H9 (cell line): ENCODE measurements around the gene NUDT15. TPM values are rescaled to one million over a fixed set of nuclear protein-coding genes. Genes with fewer than 3 reads are reported as not detected.
A peak's percentile ranks its signal among the peaks of the same experiment; 100 is the strongest.

ENCODE experiments used
- DNase-seq: peaks from one replicate; pipeline ENCODE4 v3.0.0-alpha.2; 2017
- H2AFZ ChIP-seq: one replicate; pipeline ENCODE4 v1.6.1; 2013; ENCODE audit warnings: mild to moderate bottlenecking, low read length, control low read depth, moderate library complexity
- H2AK5ac ChIP-seq: 2 replicates; pipeline ENCODE4 v1.6.1; 2013; ENCODE audit warnings: low read length, control low read depth, mixed read lengths; ENCODE audit not compliant: insufficient read length
- H2BK120ac ChIP-seq: one replicate; pipeline ENCODE4 v1.6.1; 2013; ENCODE audit warnings: low read depth, mild to moderate bottlenecking, low read length, control low read depth, inconsistent platforms; ENCODE audit not compliant: poor library complexity, severe bottlenecking
- H2BK12ac ChIP-seq: 2 replicates; pipeline ENCODE4 v1.6.1; 2013; ENCODE audit warnings: low read length, control low read depth, mixed read lengths, low read depth; ENCODE audit not compliant: insufficient read length
- H2BK15ac ChIP-seq: 2 replicates; pipeline ENCODE4 v1.6.1; 2013; ENCODE audit warnings: low read depth, low read length, control low read depth
- H2BK20ac ChIP-seq: one replicate; pipeline ENCODE4 v1.6.1; 2013; ENCODE audit warnings: low read depth, mild to moderate bottlenecking, low read length, control low read depth, inconsistent platforms; ENCODE audit not compliant: poor library complexity, severe bottlenecking
- H2BK5ac ChIP-seq: 2 replicates; pipeline ENCODE4 v1.6.1; 2013; ENCODE audit warnings: low read length, control low read depth, mixed read lengths; ENCODE audit not compliant: insufficient read length
- H3K14ac ChIP-seq: 2 replicates; pipeline ENCODE4 v1.6.1; 2013; ENCODE audit warnings: low read length, control low read depth; ENCODE audit not compliant: insufficient read depth
- H3K18ac ChIP-seq: 2 replicates; pipeline ENCODE4 v1.6.1; 2013; ENCODE audit warnings: low read depth, mild to moderate bottlenecking, mixed read lengths, low read length, control low read depth; ENCODE audit not compliant: insufficient read length
- H3K23ac ChIP-seq: 2 replicates; pipeline ENCODE4 v1.6.1; 2013; ENCODE audit warnings: low read length, control low read depth, mixed read lengths, low read depth; ENCODE audit not compliant: insufficient read length
- H3K23me2 ChIP-seq: 2 replicates; pipeline ENCODE4 v1.6.1; 2013; ENCODE audit warnings: low read depth, mild to moderate bottlenecking, mixed read lengths, low read length, control low read depth; ENCODE audit not compliant: insufficient read length, poor library complexity, severe bottlenecking
- H3K27ac ChIP-seq: 2 replicates; pipeline ENCODE4 v1.5.1; 2013; ENCODE audit warnings: low read length, control low read depth, mixed read lengths, low read depth; ENCODE audit not compliant: insufficient read length
- H3K27me3 ChIP-seq: 2 replicates; pipeline ENCODE4 v1.6.1; 2013; ENCODE audit warnings: low read length, control low read depth, inconsistent platforms; ENCODE audit not compliant: insufficient read depth
- H3K4ac ChIP-seq: 2 replicates; pipeline ENCODE4 v1.6.1; 2013; ENCODE audit warnings: low read depth, mild to moderate bottlenecking, control low read depth, inconsistent platforms, low read length, moderate library complexity
- H3K4me1 ChIP-seq: 2 replicates; pipeline ENCODE4 v1.6.1; 2013; ENCODE audit warnings: low read length, control low read depth, inconsistent platforms; ENCODE audit not compliant: insufficient read depth
- H3K4me2 ChIP-seq: 2 replicates; pipeline ENCODE4 v1.6.1; 2013; ENCODE audit warnings: low read length, control low read depth, mixed read lengths; ENCODE audit not compliant: insufficient read length, insufficient read depth
- H3K56ac ChIP-seq: 2 replicates; pipeline ENCODE4 v1.6.1; 2013; ENCODE audit warnings: low read depth, mild to moderate bottlenecking, mixed read lengths, low read length, control low read depth; ENCODE audit not compliant: insufficient read length
- H3K79me1 ChIP-seq: 2 replicates; pipeline ENCODE4 v1.6.1; 2013; ENCODE audit warnings: low read depth, mild to moderate bottlenecking, moderate library complexity, low read length, control low read depth, inconsistent platforms; ENCODE audit not compliant: insufficient read depth, poor library complexity, severe bottlenecking
- H3K79me2 ChIP-seq: 2 replicates; pipeline ENCODE4 v1.6.1; 2013; ENCODE audit warnings: low read length, control low read depth, inconsistent platforms; ENCODE audit not compliant: insufficient read depth
- H3K9ac ChIP-seq: 2 replicates; pipeline ENCODE4 v1.6.1; 2013; ENCODE audit warnings: low read length, control low read depth, mixed read lengths; ENCODE audit not compliant: insufficient read length; ENCODE audit errors: extremely low read depth
- H3K9me3 ChIP-seq: one replicate; pipeline ENCODE4 v1.6.1; 2013; ENCODE audit warnings: low read depth, low read length, inconsistent platforms; ENCODE audit not compliant: control insufficient read depth
- H3T11ph ChIP-seq: one replicate; pipeline ENCODE4 v1.6.1; 2013; ENCODE audit warnings: mild to moderate bottlenecking, low read length, control low read depth, inconsistent platforms
- H4K20me1 ChIP-seq: one replicate; pipeline ENCODE4 v1.6.1; 2013; ENCODE audit not compliant: control insufficient read depth, insufficient read length, insufficient read depth
- H4K5ac ChIP-seq: 2 replicates; pipeline ENCODE4 v1.6.1; 2013; ENCODE audit warnings: low read depth, mild to moderate bottlenecking, mixed read lengths, low read length, control low read depth; ENCODE audit not compliant: insufficient read length
- H4K8ac ChIP-seq: replicated peaks from 2 replicates; pipeline ENCODE4 v1.6.1; 2013; ENCODE audit warnings: low read length, control low read depth, mixed read lengths, low read depth; ENCODE audit not compliant: insufficient read length
- H4K91ac ChIP-seq: 2 replicates; pipeline ENCODE4 v1.6.1; 2013; ENCODE audit warnings: low read depth, mild to moderate bottlenecking, moderate library complexity, mixed read lengths, low read length, control low read depth; ENCODE audit not compliant: insufficient read length
- H3K27ac Mint-ChIP-seq, 3 experiments: 2 replicates in 2 of 3; 3 replicates in 1 of 3; pipeline ENCODE4 v1.8.0; 2020 to 2021; ENCODE audit warnings: mixed read lengths in 3 of 3, mild to moderate bottlenecking in 1 of 3, moderate library complexity in 1 of 3
- H3K27me3 Mint-ChIP-seq: 2 replicates; pipeline ENCODE4 v1.8.0; 2021; ENCODE audit warnings: low read depth, mild to moderate bottlenecking, moderate library complexity, mixed read lengths
- H3K36me3 Mint-ChIP-seq, 3 experiments: 2 replicates in 2 of 3; 3 replicates in 1 of 3; pipeline ENCODE4 v1.8.0; 2020 to 2021; ENCODE audit warnings: low read depth in 3 of 3, mixed read lengths in 3 of 3; ENCODE audit not compliant: insufficient read depth in 1 of 3
- H3K4me1 Mint-ChIP-seq, 2 experiments: 2 replicates each; pipeline ENCODE4 v1.8.0; 2020; ENCODE audit warnings: mixed read lengths in 2 of 2
- H3K4me3 Mint-ChIP-seq, 2 experiments: 2 replicates in 1 of 2; 3 replicates in 1 of 2; pipeline ENCODE4 v1.8.0; 2020 to 2021; ENCODE audit warnings: mild to moderate bottlenecking in 2 of 2, mixed read lengths in 2 of 2, moderate library complexity in 1 of 2
- H3K9me3 Mint-ChIP-seq, 2 experiments: 2 replicates in 1 of 2; 3 replicates in 1 of 2; pipeline ENCODE4 v1.8.0; 2020; ENCODE audit warnings: mild to moderate bottlenecking in 2 of 2, mixed read lengths in 2 of 2, moderate library complexity in 1 of 2
- WGBS: extraction: QIAGEN DNeasy Blood & Tissue Kit; methylation state at CpG from one replicate; pipeline ENCODE4 v1.1.7; 2013; ENCODE audit warnings: missing lambda C conversion rate, low lambda C conversion rate, mixed read lengths; ENCODE audit not compliant: insufficient read length; ENCODE audit errors: extremely low coverage; 5-methylcytosine and 5-hydroxymethylcytosine counted together
- total RNA-seq: library from RNA; stranded (reverse); gene quantifications from 2 replicates; pipeline ENCODE4 v1.2.1, GENCODE V29; 2021
- TF ChIP-seq, protein P1 (sequence below): fragments of 200-600 bp; sonication (generic); conservative IDR thresholded peaks from 3 replicates; pipeline ENCODE4 v1.8.0; 2021; ENCODE audit warnings: antibody characterized with exemption, mild to moderate bottlenecking

Gene NUDT15
- total RNA-seq, 1 experiment from 2014 or later: 50.5 TPM

DNA sequence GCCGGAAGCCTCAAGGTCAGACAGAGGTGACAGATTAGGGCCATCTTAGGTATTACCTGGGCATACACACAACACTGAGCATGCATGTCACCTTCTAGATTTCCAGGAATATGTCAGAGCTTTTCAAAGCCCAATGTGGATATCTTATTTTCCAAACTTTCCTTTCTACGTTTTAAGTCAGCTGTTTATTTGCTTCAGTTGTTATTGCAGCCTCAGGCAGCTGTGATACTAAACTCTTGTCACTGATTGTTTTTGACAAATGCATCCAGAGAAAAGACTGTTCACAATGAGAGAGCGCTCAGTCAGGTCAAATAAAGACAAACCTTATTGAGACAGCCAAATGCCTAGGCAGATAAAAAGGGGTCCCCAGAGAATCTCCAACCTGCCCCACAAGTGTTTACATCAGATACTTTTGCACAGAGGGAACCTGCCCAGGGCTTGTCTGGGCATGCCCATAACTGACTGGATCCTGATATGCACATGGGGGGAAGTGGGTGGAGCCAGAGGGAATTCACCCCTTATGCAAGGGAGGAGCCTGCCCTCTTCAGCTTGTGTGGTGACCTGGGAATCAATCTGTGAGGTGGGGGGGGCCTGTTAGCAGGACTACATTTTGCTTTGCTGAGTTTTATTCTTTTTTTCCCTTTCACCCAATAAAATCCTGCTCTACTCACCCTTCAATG, 28.9 kb downstream of the NUDT15 start:
- no peaks in the 10 kb centered on the region for H3K27me3 Mint-ChIP-seq
- H3K4me1 Mint-ChIP-seq: peaks cover 0 to 8% of the 10 kb centered on the region in 2 experiments; a peak in 1 of 4 replicates
- peaks cover 64 to 79% (median 73%) of the 10 kb centered on the region in 3 experiments for H3K36me3 Mint-ChIP-seq
- H2BK120ac ChIP-seq: no peak overlapping the region
- no peak overlapping the region for H3K56ac ChIP-seq
- peak overlapping the region in 1 of 3 experiments; percentile 87; a peak in 2 of 7 replicates for H3K27ac Mint-ChIP-seq
- no peak overlapping the region for H3T11ph ChIP-seq
- no peaks in the 10 kb centered on the region for H3K79me1 ChIP-seq
- H3K23ac ChIP-seq: no peak overlapping the region
- H3K18ac ChIP-seq: no peak overlapping the region
- H3K4me2 ChIP-seq: no peak overlapping the region
- no peak overlapping the region for H4K8ac ChIP-seq
- WGBS: no CpG with 5 or more reads among the region's 3 CpGs
- no peak overlapping the region for H2BK5ac ChIP-seq
- no peak overlapping the region for H2BK20ac ChIP-seq
- no peak overlapping the region for H3K4me3 Mint-ChIP-seq
- H3K9ac ChIP-seq: no peak overlapping the region
- TF ChIP-seq, protein P1, sequence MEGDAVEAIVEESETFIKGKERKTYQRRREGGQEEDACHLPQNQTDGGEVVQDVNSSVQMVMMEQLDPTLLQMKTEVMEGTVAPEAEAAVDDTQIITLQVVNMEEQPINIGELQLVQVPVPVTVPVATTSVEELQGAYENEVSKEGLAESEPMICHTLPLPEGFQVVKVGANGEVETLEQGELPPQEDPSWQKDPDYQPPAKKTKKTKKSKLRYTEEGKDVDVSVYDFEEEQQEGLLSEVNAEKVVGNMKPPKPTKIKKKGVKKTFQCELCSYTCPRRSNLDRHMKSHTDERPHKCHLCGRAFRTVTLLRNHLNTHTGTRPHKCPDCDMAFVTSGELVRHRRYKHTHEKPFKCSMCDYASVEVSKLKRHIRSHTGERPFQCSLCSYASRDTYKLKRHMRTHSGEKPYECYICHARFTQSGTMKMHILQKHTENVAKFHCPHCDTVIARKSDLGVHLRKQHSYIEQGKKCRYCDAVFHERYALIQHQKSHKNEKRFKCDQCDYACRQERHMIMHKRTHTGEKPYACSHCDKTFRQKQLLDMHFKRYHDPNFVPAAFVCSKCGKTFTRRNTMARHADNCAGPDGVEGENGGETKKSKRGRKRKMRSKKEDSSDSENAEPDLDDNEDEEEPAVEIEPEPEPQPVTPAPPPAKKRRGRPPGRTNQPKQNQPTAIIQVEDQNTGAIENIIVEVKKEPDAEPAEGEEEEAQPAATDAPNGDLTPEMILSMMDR: no peak
- H3K79me2 ChIP-seq: no peaks in the 10 kb centered on the region; the same call in 1 of the 2 replicates
- H2BK12ac ChIP-seq: no peak overlapping the region
- peaks cover 38 to 46% of the 10 kb centered on the region in 2 experiments for H3K9me3 Mint-ChIP-seq
- no peak overlapping the region for H3K27ac ChIP-seq
- no peak overlapping the region for H2AFZ ChIP-seq
- no peak overlapping the region for H2AK5ac ChIP-seq
- H2BK15ac ChIP-seq: no peak overlapping the region
- H4K5ac ChIP-seq: no peak overlapping the region
- no peaks in the 10 kb centered on the region for H3K27me3 ChIP-seq
- H3K4ac ChIP-seq: no peak overlapping the region
- peaks cover 54% of the 10 kb centered on the region for H3K9me3 ChIP-seq
- H3K23me2 ChIP-seq: no peaks in the 10 kb centered on the region
- no peak for DNase-seq
- H4K91ac ChIP-seq: no peak overlapping the region
- H3K14ac ChIP-seq: no peak overlapping the region
- no peaks in the 10 kb centered on the region for H4K20me1 ChIP-seq
- no peaks in the 10 kb centered on the region for H3K4me1 ChIP-seq
